RWPE2 (cell line): ENCODE results near the gene HIRIP3.

Experiments
- ATAC-seq: fragments of 200-7000 bp; cut with Tn5 transposase; 3 replicates; pipeline ENCODE4 v1.9.1; 2021; ENCODE audit warnings: low read depth
- DNase-seq: peaks from one replicate; pipeline ENCODE4 v3.0.0-alpha.2; 2020; ENCODE audit warnings: low spot score
- H3K27ac ChIP-seq: fragments of 450-650 bp; 2 replicates; pipeline ENCODE4 v1.5.1; 2017; ENCODE audit warnings: mild to moderate bottlenecking; ENCODE audit not compliant: poor library complexity, severe bottlenecking
- H3K27me3 ChIP-seq: fragments of 250-450 bp; sonication (Bioruptor Pico); 2 replicates; pipeline ENCODE4 v1.5.1; 2021; ENCODE audit warnings: mild to moderate bottlenecking, moderate library complexity; ENCODE audit not compliant: insufficient read depth, poor library complexity, severe bottlenecking
- H3K36me3 ChIP-seq: fragments of 250-450 bp; sonication (Bioruptor Pico); 2 replicates; pipeline ENCODE4 v1.5.1; 2020; ENCODE audit warnings: low read depth, mild to moderate bottlenecking, moderate library complexity
- H3K4me1 ChIP-seq: fragments of 250-450 bp; sonication (Bioruptor Pico); 2 replicates; pipeline ENCODE4 v1.5.1; 2021; ENCODE audit warnings: mild to moderate bottlenecking, moderate library complexity; ENCODE audit not compliant: insufficient read depth, poor library complexity, severe bottlenecking
- H3K4me3 ChIP-seq: fragments of 250-450 bp; sonication (Bioruptor Pico); 2 replicates; pipeline ENCODE4 v1.5.1; 2021; ENCODE audit warnings: mild to moderate bottlenecking, moderate library complexity; ENCODE audit not compliant: severe bottlenecking
- H3K9me3 ChIP-seq: fragments of 250-450 bp; sonication (Bioruptor Pico); 2 replicates; pipeline ENCODE4 v1.5.1; 2021; ENCODE audit warnings: mild to moderate bottlenecking, moderate library complexity; ENCODE audit not compliant: severe bottlenecking
- TF ChIP-seq, protein P1 (sequence below): fragments of 450-650 bp; IDR thresholded peaks from one replicate; pipeline ENCODE4 v1.5.1; 2017; ENCODE audit warnings: mild to moderate bottlenecking, moderate library complexity; ENCODE audit not compliant: poor library complexity, severe bottlenecking

The HIRIP3 gene

DNA sequence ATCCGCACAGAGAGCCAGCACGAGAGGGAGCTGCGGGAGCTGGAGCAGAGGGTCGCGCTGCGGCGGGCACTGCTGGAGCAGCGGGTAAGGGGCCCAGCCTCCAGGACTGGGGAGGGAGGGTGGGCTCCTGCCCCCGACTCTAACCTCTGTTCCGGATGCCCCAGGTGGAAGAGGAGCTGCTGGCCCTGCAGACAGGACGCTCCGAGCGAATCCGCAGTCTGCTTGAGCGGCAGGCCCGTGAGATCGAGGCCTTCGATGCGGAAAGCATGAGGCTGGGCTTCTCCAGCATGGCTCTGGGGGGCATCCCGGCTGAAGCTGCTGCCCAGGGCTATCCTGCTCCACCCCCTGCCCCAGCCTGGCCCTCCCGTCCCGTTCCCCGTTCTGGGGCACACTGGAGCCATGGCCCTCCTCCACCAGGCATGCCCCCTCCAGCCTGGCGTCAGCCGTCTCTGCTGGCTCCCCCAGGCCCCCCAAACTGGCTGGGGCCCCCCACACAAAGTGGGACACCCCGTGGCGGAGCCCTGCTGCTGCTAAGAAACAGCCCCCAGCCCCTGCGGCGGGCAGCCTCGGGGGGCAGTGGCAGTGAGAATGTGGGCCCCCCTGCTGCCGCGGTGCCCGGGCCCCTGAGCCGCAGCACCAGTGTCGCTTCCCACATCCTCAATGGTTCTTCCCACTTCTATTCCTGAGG lies 4.4 kb downstream of the HIRIP3 start:
- H3K36me3 ChIP-seq: peaks cover 51% of the 10 kb centered on the region
- TF ChIP-seq, protein P1, sequence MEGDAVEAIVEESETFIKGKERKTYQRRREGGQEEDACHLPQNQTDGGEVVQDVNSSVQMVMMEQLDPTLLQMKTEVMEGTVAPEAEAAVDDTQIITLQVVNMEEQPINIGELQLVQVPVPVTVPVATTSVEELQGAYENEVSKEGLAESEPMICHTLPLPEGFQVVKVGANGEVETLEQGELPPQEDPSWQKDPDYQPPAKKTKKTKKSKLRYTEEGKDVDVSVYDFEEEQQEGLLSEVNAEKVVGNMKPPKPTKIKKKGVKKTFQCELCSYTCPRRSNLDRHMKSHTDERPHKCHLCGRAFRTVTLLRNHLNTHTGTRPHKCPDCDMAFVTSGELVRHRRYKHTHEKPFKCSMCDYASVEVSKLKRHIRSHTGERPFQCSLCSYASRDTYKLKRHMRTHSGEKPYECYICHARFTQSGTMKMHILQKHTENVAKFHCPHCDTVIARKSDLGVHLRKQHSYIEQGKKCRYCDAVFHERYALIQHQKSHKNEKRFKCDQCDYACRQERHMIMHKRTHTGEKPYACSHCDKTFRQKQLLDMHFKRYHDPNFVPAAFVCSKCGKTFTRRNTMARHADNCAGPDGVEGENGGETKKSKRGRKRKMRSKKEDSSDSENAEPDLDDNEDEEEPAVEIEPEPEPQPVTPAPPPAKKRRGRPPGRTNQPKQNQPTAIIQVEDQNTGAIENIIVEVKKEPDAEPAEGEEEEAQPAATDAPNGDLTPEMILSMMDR: no peak
- no peak for ATAC-seq
- H3K9me3 ChIP-seq: no peaks in the 10 kb centered on the region
- H3K27ac ChIP-seq: no peak overlapping the region
- H3K4me1 ChIP-seq: peaks cover 5% of the 10 kb centered on the region
- DNase-seq: peak; percentile 65
- H3K27me3 ChIP-seq: no peaks in the 10 kb centered on the region
- no peak overlapping the region for H3K4me3 ChIP-seq

DNA sequence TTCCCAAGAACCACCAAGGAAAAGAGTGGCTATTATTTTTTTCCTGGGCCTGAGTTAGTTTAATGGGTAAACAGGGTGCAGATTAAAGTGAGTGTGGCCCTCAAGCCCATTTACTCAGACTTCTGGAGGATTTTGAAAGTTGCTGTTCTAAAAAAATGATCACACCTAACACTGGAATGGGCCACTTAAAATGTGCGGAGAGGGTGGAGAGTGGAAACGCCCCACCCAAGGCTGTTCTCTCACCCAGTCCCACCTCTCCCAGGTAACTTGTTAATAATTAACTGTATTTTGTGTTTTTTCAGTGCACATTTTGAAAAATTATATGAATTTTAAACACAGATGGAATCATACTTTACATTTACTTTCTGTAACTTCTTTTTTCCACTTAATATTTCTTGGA lies 5.4 kb downstream of the HIRIP3 start:
- H3K4me1 ChIP-seq: peaks cover 5% of the 10 kb centered on the region
- no peak overlapping the region for H3K27ac ChIP-seq
- H3K36me3 ChIP-seq: peaks cover 61% of the 10 kb centered on the region
- no peak overlapping the region for H3K4me3 ChIP-seq
- H3K9me3 ChIP-seq: no peaks in the 10 kb centered on the region
- TF ChIP-seq, protein P1: no peak
- DNase-seq (no peak), ATAC-seq (no peak)
- no peaks in the 10 kb centered on the region for H3K27me3 ChIP-seq

DNA sequence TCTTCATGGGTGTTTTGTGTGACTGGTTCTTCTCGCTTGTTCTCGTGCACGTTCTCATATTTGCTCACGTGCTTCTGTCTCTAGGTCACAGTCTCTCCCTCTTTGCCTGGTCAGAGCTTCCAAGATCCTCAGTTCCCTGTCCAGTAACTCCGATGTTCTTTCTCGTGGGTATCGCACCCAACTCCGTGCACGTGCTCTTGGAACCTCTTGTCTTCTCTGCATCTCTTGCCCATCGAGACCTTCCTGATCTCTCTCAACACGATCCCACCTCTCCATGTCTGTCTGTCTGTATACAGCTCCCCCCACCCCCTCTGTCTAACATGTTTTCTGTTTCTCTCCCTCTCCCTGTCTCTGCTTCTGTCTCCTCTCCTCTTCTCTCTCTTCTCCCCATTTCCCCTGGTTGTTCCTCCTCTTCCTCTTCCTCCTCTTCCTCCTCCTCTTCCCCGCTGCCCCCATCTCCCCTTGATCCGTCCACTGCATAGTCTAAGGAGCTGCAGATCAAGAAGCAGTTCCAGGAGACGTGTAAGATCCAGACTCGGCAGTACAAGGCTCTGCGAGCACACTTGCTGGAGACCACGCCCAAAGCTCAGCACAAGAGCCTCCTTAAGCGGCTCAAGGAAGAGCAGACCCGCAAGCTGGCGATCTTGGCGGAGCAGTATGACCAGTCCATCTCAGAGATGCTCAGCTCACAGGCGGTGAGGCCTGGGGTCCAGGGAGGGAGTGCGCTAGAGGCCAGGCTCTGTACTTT lies 6.1 kb downstream of the HIRIP3 start:
- Histone ChIP-seq H3K4me3 (no peak overlapping the region), H3K27me3 (no peaks in the 10 kb centered on the region), H3K9me3 (no peaks in the 10 kb centered on the region), H3K36me3 (peaks cover 69% of the 10 kb centered on the region), H3K4me1 (peaks cover under 1% of the 10 kb centered on the region), H3K27ac (no peak overlapping the region)
- ATAC-seq: no peak
- TF ChIP-seq, protein P1: no peak
- DNase-seq: no peak

DNA sequence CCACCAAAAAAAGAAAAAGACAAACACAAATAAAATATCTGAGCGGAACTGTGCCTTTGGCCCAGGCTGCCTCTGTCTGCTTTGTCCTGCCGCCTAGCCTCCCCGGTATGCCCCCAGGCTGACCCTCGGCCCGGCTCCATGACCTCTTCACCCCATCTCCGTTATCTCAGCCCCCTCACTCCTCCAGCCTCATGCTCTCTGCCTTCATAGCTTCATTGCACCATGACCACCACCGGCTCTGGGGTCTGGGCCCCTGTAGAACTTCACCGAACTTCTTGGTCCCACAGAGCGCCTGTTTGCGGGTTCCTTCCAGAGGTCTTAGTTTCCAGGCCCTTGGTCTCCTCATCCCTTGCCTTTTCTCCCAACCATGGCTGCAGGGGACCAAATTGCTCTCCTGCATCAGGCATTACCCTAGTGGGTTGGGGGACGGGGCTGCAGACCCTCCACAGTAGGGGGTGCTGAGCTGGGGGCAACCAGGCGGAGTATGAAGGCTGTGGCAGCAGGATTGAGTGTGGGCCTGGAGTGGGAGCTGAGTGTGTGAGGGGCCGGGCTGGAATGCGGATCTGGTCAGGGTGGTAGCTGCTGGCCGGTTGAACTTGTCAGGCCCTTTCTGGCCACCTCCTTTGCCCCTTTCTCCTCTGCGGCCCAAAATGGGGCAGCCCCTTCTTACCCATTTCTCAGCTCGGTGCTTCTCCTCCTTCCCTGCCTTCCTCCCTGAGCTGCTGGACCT lies 6.9 kb downstream of the HIRIP3 start:
- TF ChIP-seq, protein P1: no peak
- peaks cover 77% of the 10 kb centered on the region for H3K36me3 ChIP-seq
- H3K4me1 ChIP-seq: no peaks in the 10 kb centered on the region
- no peak for DNase-seq
- H3K4me3 ChIP-seq: no peak overlapping the region
- no peaks in the 10 kb centered on the region for H3K9me3 ChIP-seq
- no peaks in the 10 kb centered on the region for H3K27me3 ChIP-seq
- ATAC-seq: no peak
- H3K27ac ChIP-seq: no peak overlapping the region
